ENCODE results near the gene CMTM3. TPM values are rescaled to one million over a fixed set of nuclear protein-coding genes. Genes with fewer than 3 reads are reported as not detected.

Gene CMTM3
- total and polyA plus RNA-seq, 2 of the 4 experiments (the other 2 are of a cell fraction): 4.5 to 35.5 TPM

GRCh38 chr16:66585481-66586239 lies 18.8 kb upstream of the CMTM3 start:
- Histone ChIP-seq H3K4me2 (ENCODE audit: low read depth, low read length) (no peak overlapping the region), H3K56ac (ENCODE audit: extremely low read depth, insufficient read depth, low read length) (no peak overlapping the region), H3K23ac (ENCODE audit: low read depth, low read length) (no peak overlapping the region), H2BK20ac (ENCODE audit: low read depth, low read length) (no peak overlapping the region), H2AFZ (replicated peaks; ENCODE audit: low read length, poor library complexity) (peak overlapping the region; percentile 56), H4K8ac (ENCODE audit: low read depth in 2 of 2, low read length in 2 of 2) (no peak overlapping the region), H3K14ac (replicated peaks; ENCODE audit: low read depth, low read length) (no peak overlapping the region), H4K5ac (ENCODE audit: low read depth, low read length) (no peak overlapping the region), H2BK120ac (ENCODE audit: low read depth, low read length) (no peak overlapping the region), H2AK5ac (ENCODE audit: low read depth, low read length) (no peak overlapping the region), H3K36me3 (ENCODE audit: control insufficient read depth, insufficient read depth, low read length) (no peaks in the 10 kb centered on the region), H3K4ac (ENCODE audit: low read depth, low read length) (no peak overlapping the region), H2BK15ac (ENCODE audit: low read depth, low read length) (no peak overlapping the region), H2BK5ac (ENCODE audit: low read depth, low read length, poor library complexity, severe bottlenecking) (no peak overlapping the region), H3K79me1 (ENCODE audit: low read depth in 1 of 2, low read length in 2 of 2) (no peaks in the 10 kb centered on the region), H3K9me3 (ENCODE audit: control insufficient read depth, insufficient read depth, low read length) (no peaks in the 10 kb centered on the region), H3K18ac (ENCODE audit: low read depth, low read length) (no peak overlapping the region), H4K20me1 (ENCODE audit: insufficient read depth, low read length) (no peaks in the 10 kb centered on the region; the same call in 1 of the 2 replicates), H2AK9ac (replicated peaks; ENCODE audit: low read depth, low read length, poor library complexity) (no peak overlapping the region), H3K9ac (ENCODE audit: low read depth, low read length) (no peak overlapping the region), H4K91ac (ENCODE audit: insufficient read depth, low read depth, low read length) (no peak overlapping the region), H3K4me3 (ENCODE audit: insufficient read depth, low read depth, low read length) (no peak overlapping the region), H3K27ac (ENCODE audit: insufficient read depth, low read length) (no peak overlapping the region), H3K27me3 (ENCODE audit: control insufficient read depth, insufficient read depth, low read length) (peaks cover 6% of the 10 kb centered on the region; the same call in 1 of the 2 replicates), H3K4me1 (ENCODE audit: control insufficient read depth, insufficient read depth, low read length) (peaks cover 11% of the 10 kb centered on the region), H3K9me1 (ENCODE audit: insufficient read depth, low read length) (no peaks in the 10 kb centered on the region; the same call in 1 of the 2 replicates)
- ATAC-seq (ENCODE audit: low read depth): no peak
- dilution Hi-C loops (cut with HindIII; ENCODE audit: low sequenced_read_pairs, unreplicated experiment) (no loop called here), in situ Hi-C loops (cut with MboI; ENCODE audit: low sequenced_read_pairs) (no loop called here), intact Hi-C loops (cut with micrococcal nuclease) (loop anchor here (5.0 kb wide), 2 partner anchors 108 to 178 kb away; no protein-coding TSS in a partner anchor)
- WGBS, 2 experiments (ENCODE audit: extremely low coverage in 2 of 2, insufficient read length in 1 of 2): 60% methylated on average over 6 of the region's 10 CpGs; no CpG with 5 or more reads in 1 of the 2 experiments
- POLR2A ChIA-PET (ENCODE audit: unreplicated experiment): no interaction called here
- CTCF ChIA-PET: no interaction called here
- DNase-seq: no peak
- TF ChIP-seq MAFK (IDR thresholded peaks at IDR 0.05; ENCODE audit: low read depth, low read length) (no peak), CTCF (conservative IDR thresholded peaks at IDR 0.05; ENCODE audit: low read depth, low read length) (no peak), NFE2L2 (IDR thresholded peaks at IDR 0.05; ENCODE audit: low read depth, low read length) (no peak), CEBPB (IDR thresholded peaks at IDR 0.05; ENCODE audit: low read depth, low read length) (no peak), USF2 (IDR thresholded peaks at IDR 0.05; ENCODE audit: low read depth, low read length) (no peak)
- BruUV-seq (replicated peaks): no TSS peak
